HCT116 (cell line): ENCODE results near the gene UBAC2. TPM values are rescaled to one million over a fixed set of nuclear protein-coding genes. Genes with fewer than 3 reads are reported as not detected.

Experiments
- ATAC-seq: fragments of 200-7000 bp; cut with Tn5 transposase; 2 replicates; pipeline ENCODE4 v1.9.1; 2020; ENCODE audit warnings: mild to moderate bottlenecking, moderate library complexity
- BruUV-seq: library from RNA; stranded (reverse); fragments of 400-500 nt; replicated peaks from 2 replicates; lab custom pipeline; 2021; lab: Mats Ljungman, UMichigan
- CTCF ChIA-PET: fragments of 300-600 bp; sonication (Branson Sonifier 250); formaldehyde crosslinking; loops from one replicate; lab custom pipeline; 2021; ENCODE audit warnings: antibody characterized with exemption; lab: Charles Lee
- POLR2A ChIA-PET: fragments of 300-600, 350-600 bp; sonication (Branson Sonifier 250); formaldehyde crosslinking; loops from one replicate; lab custom pipeline; 2021; ENCODE audit warnings: antibody characterized with exemption; lab: Charles Lee
- RAD21 ChIA-PET, 2 experiments: fragments of 300-600 bp; sonication (Branson Sonifier 250); formaldehyde crosslinking; loops; one replicate each; lab custom pipeline; 2023; ENCODE audit warnings: low total read pairs in 2 of 2; ENCODE audit not compliant: uncharacterized antibody in 2 of 2, unreplicated experiment in 2 of 2, low non-redundant PET in 1 of 2; lab: Charles Lee
- DNase-seq: peaks from one replicate; pipeline ENCODE4 v3.0.0-alpha.2; 2010; ENCODE audit warnings: low read depth, low spot score
- H2AFZ ChIP-seq: fragments of 200-600 bp; shearing (Covaris generic), sonication (generic); 2 replicates; pipeline ENCODE4 v1.6.1; 2017; ENCODE audit warnings: low read depth, mixed run types, mixed read lengths, antibody characterized with exemption, low read length; ENCODE audit not compliant: poor library complexity, severe bottlenecking
- H3K27ac ChIP-seq: 2 replicates; pipeline ENCODE4 v1.5.1; 2012; ENCODE audit warnings: low read depth, low read length
- H3K27me3 ChIP-seq: fragments of 200-600 bp; sonication (generic); 2 replicates; pipeline ENCODE4 v1.6.1; 2016; ENCODE audit warnings: mixed run types, low read length, mixed read lengths; ENCODE audit not compliant: insufficient read depth
- H3K36me3 ChIP-seq, 2 experiments: fragments of 200-500 bp in 1 of 2; fragments of 200-600 bp in 1 of 2; sonication (Bioruptor generic) in 1 of 2; sonication (generic) in 1 of 2; 2 replicates each; pipeline versions ENCODE4 v1.5.1 to v1.6.1; 2014 to 2016; ENCODE audit warnings: low read length in 2 of 2, inconsistent platforms in 1 of 2, mixed read lengths in 1 of 2, mixed run types in 1 of 2; ENCODE audit not compliant: insufficient read depth in 2 of 2, control insufficient read depth in 1 of 2
- H3K4me1 ChIP-seq, 2 experiments: fragments of 200-600 bp in 1 of 2; sonication (generic) in 1 of 2; 2 replicates each; pipeline versions ENCODE4 v1.5.1 to v1.6.1; 2012 to 2017; ENCODE audit warnings: low read length in 2 of 2, inconsistent platforms in 1 of 2, mild to moderate bottlenecking in 1 of 2, mixed read lengths in 1 of 2, mixed run types in 1 of 2, moderate library complexity in 1 of 2; ENCODE audit not compliant: insufficient read depth in 2 of 2, control insufficient read depth in 1 of 2
- H3K4me2 ChIP-seq: fragments of 200-600 bp; sonication (generic); 2 replicates; pipeline ENCODE4 v1.6.1; 2017; ENCODE audit warnings: mixed run types, low read length, mixed read lengths
- H3K4me3 ChIP-seq, 2 experiments: fragments of 200-600 bp in 1 of 2; sonication (generic) in 1 of 2; replicated peaks in 1 of 2; 2 replicates each; pipeline ENCODE4 v1.5.1; 2011 to 2016; ENCODE audit warnings: low read length in 2 of 2, control low read depth in 1 of 2, low read depth in 1 of 2, mild to moderate bottlenecking in 1 of 2, mixed read lengths in 1 of 2, mixed run types in 1 of 2
- H3K79me2 ChIP-seq: fragments of 200-600 bp; sonication (generic); 2 replicates; pipeline ENCODE4 v1.6.1; 2017; ENCODE audit warnings: mild to moderate bottlenecking, mixed run types, low read length, moderate library complexity, mixed read lengths; ENCODE audit not compliant: insufficient read depth
- H3K9ac ChIP-seq: fragments of 200-600 bp; sonication (generic); 2 replicates; pipeline ENCODE4 v1.6.1; 2016; ENCODE audit warnings: low read length, mixed read lengths
- H3K9me2 ChIP-seq: fragments of 200-600 bp; sonication (generic), shearing (Covaris generic); 2 replicates; pipeline ENCODE4 v1.6.1; 2017; ENCODE audit warnings: mixed run types, mild to moderate bottlenecking, moderate library complexity; ENCODE audit not compliant: insufficient read depth
- H3K9me3 ChIP-seq, 2 experiments: fragments of 200-500 bp in 1 of 2; fragments of 200-600 bp in 1 of 2; sonication (Bioruptor generic) in 1 of 2; sonication (generic) in 1 of 2; 2 replicates each; pipeline ENCODE4 v1.6.1; 2014 to 2017; ENCODE audit warnings: low read length in 2 of 2, mixed read lengths in 2 of 2, inconsistent platforms in 1 of 2, low read depth in 1 of 2, mild to moderate bottlenecking in 1 of 2, mixed run types in 1 of 2, moderate library complexity in 1 of 2; ENCODE audit not compliant: control insufficient read depth in 1 of 2, insufficient read depth in 1 of 2
- H4K20me1 ChIP-seq: fragments of 200-600 bp; sonication (generic), shearing (Covaris generic); 2 replicates; pipeline ENCODE4 v1.6.1; 2017; ENCODE audit warnings: mixed run types, mild to moderate bottlenecking, moderate library complexity; ENCODE audit not compliant: insufficient read depth
- ATF3 ChIP-seq: IDR thresholded peaks from 2 replicates; pipeline ENCODE4 v1.6.1; 2012
- CBX3 ChIP-seq: IDR thresholded peaks from 2 replicates; pipeline ENCODE4 v1.6.1; 2012; ENCODE audit warnings: low read depth
- CEBPB ChIP-seq: IDR thresholded peaks from 2 replicates; pipeline ENCODE4 v1.6.1; 2012; ENCODE audit warnings: low read depth
- CTCF ChIP-seq, 3 experiments: fragments of 200-600 bp in 1 of 3; sonication (generic) in 1 of 3; IDR thresholded peaks in 2 of 3; conservative IDR thresholded peaks in 1 of 3; 2 replicates each; pipeline ENCODE4 v1.5.1; 2012 to 2017; ENCODE audit warnings: low read depth in 2 of 3, low read length in 2 of 3, antibody characterized with exemption in 1 of 3, borderline replicate concordance in 1 of 3, control low read depth in 1 of 3, mild to moderate bottlenecking in 1 of 3, mixed read lengths in 1 of 3, mixed run types in 1 of 3, moderate library complexity in 1 of 3; ENCODE audit not compliant: insufficient read depth in 1 of 3
- EGR1 ChIP-seq: IDR thresholded peaks from 2 replicates; pipeline ENCODE4 v1.6.1; 2012; ENCODE audit warnings: low read depth
- EZH2 ChIP-seq: fragments of 200-600 bp; sonication (generic); IDR thresholded peaks from 2 replicates; pipeline ENCODE4 v1.6.1; 2017; ENCODE audit warnings: antibody characterized with exemption, mixed run types
- EZH2phosphoT487 ChIP-seq: fragments of 200-600 bp; IDR thresholded peaks from 2 replicates; pipeline ENCODE4 v1.6.1; 2018; ENCODE audit warnings: antibody characterized with exemption, borderline replicate concordance
- JUND ChIP-seq: IDR thresholded peaks from 2 replicates; pipeline ENCODE4 v1.6.1; 2012
- POLR2AphosphoS5 ChIP-seq: IDR thresholded peaks from 2 replicates; pipeline ENCODE4 v1.6.1; 2011; ENCODE audit warnings: mild to moderate bottlenecking, low read depth, low read length, moderate library complexity
- RAD21 ChIP-seq: IDR thresholded peaks from 2 replicates; pipeline ENCODE4 v1.6.1; 2012; ENCODE audit warnings: low read depth, mild to moderate bottlenecking
- REST ChIP-seq: IDR thresholded peaks from 2 replicates; pipeline ENCODE4 v1.6.1; 2012; ENCODE audit warnings: low read depth
- SIN3A ChIP-seq: IDR thresholded peaks from 2 replicates; pipeline ENCODE4 v1.6.1; 2012; ENCODE audit warnings: low read depth
- SP1 ChIP-seq: IDR thresholded peaks from 2 replicates; pipeline ENCODE4 v1.6.1; 2012; ENCODE audit warnings: low read depth
- TCF7L2 ChIP-seq: IDR thresholded peaks from 2 replicates; pipeline ENCODE4 v1.7.0; 2011; ENCODE audit warnings: borderline replicate concordance, inconsistent platforms; ENCODE audit not compliant: insufficient read depth, insufficient read length; ENCODE audit errors: extremely low read depth
- YY1 ChIP-seq: IDR thresholded peaks from 2 replicates; pipeline ENCODE4 v1.6.1; 2011; ENCODE audit warnings: low read length, low read depth, moderate library complexity, mild to moderate bottlenecking; ENCODE audit not compliant: insufficient replicate concordance; ENCODE audit errors: extremely low read depth
- ZBTB33 ChIP-seq: IDR thresholded peaks from 2 replicates; pipeline ENCODE4 v1.6.1; 2011; ENCODE audit warnings: mild to moderate bottlenecking, low read length, moderate library complexity; ENCODE audit not compliant: insufficient replicate concordance; ENCODE audit errors: extremely low read depth
- ZFX ChIP-seq: fragments of 450-650 bp; IDR thresholded peaks from 2 replicates; pipeline ENCODE4 v1.6.1; 2017
- intact Hi-C: fragments of 100-400 bp; cut with micrococcal nuclease; formaldehyde crosslinking; loops from 2 replicates; pipeline ENCODE4 v1.10.0; 2022
- total RNA-seq: library from RNA; stranded (reverse); gene quantifications from one replicate; pipeline ENCODE4 v1.2.1, GENCODE V29; 2021; ENCODE audit not compliant: unreplicated experiment

UBAC2 gene
- total RNA-seq, 1 experiment from 2014 or later: 67.4 TPM

- no peak overlapping the region for H3K27ac ChIP-seq
- 0 out of 4 replicates have a peak, but pooled peaks cover 0 to 5% of the 10 kb centered on the region in 2 experiments for H3K36me3 ChIP-seq
- no peaks in the 10 kb centered on the region for H3K9me3 ChIP-seq
- ChIA-PET RAD21 (no interaction called here), POLR2A (no interaction called here), CTCF (interaction anchor here (1.7 kb wide), 1 partner anchor 10 kb away, joined by 3 read pairs; no protein-coding TSS in a partner anchor)
- no peak for ATAC-seq
- no peak overlapping the region for H3K4me3 ChIP-seq
- H3K27me3 ChIP-seq: no peaks in the 10 kb centered on the region
- intact Hi-C loops: no loop called here
- no peak overlapping the region for H3K4me2 ChIP-seq
- no TSS peak for BruUV-seq
- H2AFZ ChIP-seq: no peak overlapping the region
- no peaks in the 10 kb centered on the region for H3K79me2 ChIP-seq
- DNase-seq: no peak
- H4K20me1 ChIP-seq: no peaks in the 10 kb centered on the region
- TF ChIP-seq JUND: no peak
- no peak for TF ChIP-seq CBX3
- TF ChIP-seq EGR1: no peak
- TF ChIP-seq EZH2phosphoT487: no peak
- TF ChIP-seq EZH2: no peak
- no peak for TF ChIP-seq POLR2AphosphoS5
- no peak for TF ChIP-seq CEBPB
- no peak for TF ChIP-seq REST
- TF ChIP-seq TCF7L2: no peak
- no peak for TF ChIP-seq ZFX
- no peak for TF ChIP-seq SP1
- no peak for TF ChIP-seq ZBTB33
- TF ChIP-seq YY1: no peak
- TF ChIP-seq ATF3: no peak
- TF ChIP-seq RAD21: no peak
- TF ChIP-seq SIN3A: no peak
- no peak for TF ChIP-seq CTCF (IDR thresholded peaks at IDR 0.05 in 2 of 3, conservative IDR thresholded peaks at IDR 0.05 in 1 of 3; ENCODE audit: borderline replicate concordance in 1 of 3, insufficient read depth in 1 of 3, low read depth in 2 of 3, low read length in 2 of 3)
- TF ChIP-seq, all 23 proteins: peak for 0
- Histone ChIP-seq H3K9ac (no peak overlapping the region), H3K9me2 (no peaks in the 10 kb centered on the region), H3K4me1 (no peaks in the 10 kb centered on the region)
Measured at GRCh38 chr13:99390601-99391000, 189.9 kb downstream of the UBAC2 start.
